ELF-1 (cell line): ENCODE measurements around the gene EFNB2.
A peak's percentile ranks its signal among the peaks of the same experiment; 100 is the strongest.

Experiments used
- DNase-seq: peaks from one replicate; pipeline ENCODE4 v3.0.0-alpha.2; 2016; ENCODE audit warnings: low read depth, low spot score

The EFNB2 gene

GRCh38 chr13:106550570-106551135 is 15.2 kb upstream of the EFNB2 start:
- DNase-seq = no peak

DNA sequence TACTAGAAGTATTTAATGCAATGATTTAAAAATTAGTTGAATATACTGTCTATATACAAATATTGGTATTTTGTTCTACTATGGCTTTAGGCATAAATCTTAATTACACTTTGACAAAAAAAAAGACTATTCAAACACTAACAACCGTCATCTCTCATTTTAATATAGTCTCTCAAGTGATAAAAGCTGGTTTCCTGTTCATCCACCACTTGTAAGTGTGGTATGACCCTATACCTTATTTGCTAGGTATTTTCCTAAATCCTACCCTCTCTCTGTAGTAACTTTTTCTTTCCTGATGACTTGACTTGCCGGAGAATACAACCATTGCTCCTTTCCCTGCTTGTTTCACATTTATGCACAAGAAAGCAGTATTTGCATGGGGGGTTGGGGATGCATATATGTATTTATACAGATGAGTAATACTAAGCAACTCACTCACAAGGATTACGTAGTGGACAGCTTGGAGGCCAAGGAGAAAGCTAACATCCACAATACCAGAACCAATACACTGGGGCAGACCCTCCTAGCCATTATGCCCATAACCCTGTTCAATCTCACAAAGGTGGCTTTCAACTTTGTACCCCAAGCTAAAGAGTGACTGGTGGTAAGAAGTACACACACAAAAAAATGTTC is 12.7 kb upstream of the EFNB2 start:
- DNase-seq = no peak

DNA sequence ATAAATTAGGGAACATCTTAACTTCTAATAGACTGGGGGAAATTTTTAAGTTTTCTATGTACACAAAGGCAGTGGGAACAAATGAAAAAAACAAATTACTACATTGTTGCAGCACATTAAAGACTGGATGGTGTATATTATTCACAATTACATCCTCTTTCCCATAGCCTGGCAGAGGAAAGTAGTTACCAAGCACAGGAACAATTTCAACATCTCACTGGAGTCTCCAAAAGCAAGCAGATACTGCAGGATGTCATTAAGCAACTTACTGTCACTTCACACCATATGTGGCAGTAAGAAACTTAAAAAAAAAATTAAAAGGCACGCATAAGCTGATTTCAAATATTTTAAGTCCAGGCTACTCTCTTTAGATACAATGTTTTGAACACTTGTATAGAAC is 6.4 kb upstream of the EFNB2 start:
- DNase-seq = no peak

- no peak for DNase-seq
These were observed 5.2 kb upstream of the EFNB2 start for GRCh38 chr13:106540613-106541012.

DNA sequence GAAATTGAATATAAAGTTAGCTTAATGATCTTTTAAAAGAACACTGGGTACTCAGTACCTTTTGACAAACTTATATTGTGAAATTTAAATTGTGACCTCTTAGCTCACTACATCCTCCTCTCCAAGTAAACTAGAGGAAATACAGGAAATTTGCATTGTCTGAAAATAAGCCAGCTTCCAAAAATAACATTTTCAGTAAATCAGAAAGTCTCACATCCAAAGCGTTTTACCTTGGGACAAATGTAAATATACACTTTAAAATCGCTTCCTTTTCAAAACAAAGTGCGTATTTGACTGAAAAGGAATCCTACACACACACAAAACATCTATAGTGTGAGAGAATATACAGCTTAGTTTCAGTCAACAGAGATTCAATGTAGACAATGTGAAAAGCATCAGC is 2.1 kb upstream of the EFNB2 start:
- no peak for DNase-seq

DNA sequence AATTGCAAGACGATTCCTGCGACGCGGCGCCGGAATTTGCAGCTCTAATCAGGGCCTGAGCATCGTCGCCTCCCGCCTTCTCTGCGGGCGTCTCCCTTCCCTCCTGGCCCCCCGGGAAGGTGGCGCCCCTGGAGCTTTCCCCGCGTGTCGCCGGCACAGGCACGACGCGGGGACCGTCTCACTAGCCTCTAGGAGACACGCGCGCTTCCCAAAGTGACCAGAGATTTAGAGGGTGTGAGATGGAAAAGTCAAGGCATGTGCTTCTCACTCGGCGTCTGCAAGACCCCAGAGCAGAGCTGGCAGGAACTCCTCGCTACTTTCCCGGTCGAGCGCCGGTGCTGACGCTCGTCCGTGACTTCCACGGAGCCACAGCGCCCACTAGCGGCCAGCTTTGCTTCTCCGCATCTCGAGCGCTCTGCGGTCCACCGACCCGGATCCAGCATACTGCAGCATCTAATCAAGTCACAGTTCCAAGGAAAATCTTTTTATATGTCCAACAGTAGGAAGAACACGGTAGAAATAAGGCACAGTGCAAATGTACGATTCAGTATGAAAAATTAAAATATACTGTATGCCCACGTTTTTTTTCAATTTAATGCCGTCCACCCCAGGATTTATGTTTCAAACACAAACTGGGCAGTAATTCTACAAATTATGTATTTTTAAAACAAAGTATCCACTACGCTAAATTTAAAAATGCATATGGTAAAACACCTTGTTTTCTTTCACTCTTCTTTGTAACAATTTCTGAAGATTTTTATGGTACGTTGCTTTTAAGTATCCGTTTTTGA is 977 bp upstream of the EFNB2 start:
- DNase-seq = peak; percentile 95

DNA sequence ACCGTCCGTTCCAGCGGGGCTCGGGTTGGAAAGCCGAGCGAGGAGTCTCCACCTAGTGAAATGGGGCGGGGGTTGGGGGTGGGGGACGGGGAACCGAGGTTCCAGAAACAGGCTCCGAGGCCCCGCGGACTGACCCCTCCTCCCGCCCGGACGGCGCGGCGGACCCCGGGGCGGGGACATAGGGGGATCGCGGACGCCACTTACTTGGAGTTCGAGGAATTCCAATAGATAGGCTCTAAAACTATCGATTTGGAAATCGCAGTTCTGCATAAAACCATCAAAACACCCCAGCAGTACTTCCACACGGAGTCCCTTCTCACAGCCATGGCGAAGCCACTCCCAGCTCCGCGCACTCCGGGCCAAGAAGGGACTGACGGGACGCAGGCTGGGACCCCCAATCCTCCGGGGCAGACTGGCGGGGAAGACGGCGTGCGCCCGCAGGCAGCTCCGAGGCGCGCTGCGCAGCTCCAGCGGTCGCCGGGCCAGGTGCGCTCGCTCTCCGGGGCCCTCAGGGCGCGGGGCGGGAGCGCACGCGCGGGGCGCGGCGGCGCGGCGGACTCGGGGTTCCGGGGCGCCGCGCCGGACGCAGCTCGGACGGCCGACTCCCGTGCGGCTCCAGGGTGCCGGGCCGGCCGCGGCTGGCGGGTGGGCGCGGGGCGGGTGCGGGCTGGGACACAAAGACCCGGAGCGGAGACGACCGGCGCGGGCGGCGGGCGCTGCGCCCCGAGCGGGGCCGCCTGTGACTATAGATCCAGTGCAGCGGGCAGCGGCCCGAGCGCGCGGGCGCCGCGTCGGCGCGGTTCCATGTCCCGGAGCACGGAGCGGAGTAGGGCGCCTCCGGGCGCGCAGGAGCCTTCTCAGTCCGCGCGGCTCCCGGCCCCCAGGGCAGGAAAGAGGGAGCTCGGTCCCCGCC is 567 bp downstream of the EFNB2 start:
- peak; percentile 40 for DNase-seq

GRCh38 chr13:106533943-106534638 is 1.4 kb downstream of the EFNB2 start:
- DNase-seq = peak; percentile 65

DNA sequence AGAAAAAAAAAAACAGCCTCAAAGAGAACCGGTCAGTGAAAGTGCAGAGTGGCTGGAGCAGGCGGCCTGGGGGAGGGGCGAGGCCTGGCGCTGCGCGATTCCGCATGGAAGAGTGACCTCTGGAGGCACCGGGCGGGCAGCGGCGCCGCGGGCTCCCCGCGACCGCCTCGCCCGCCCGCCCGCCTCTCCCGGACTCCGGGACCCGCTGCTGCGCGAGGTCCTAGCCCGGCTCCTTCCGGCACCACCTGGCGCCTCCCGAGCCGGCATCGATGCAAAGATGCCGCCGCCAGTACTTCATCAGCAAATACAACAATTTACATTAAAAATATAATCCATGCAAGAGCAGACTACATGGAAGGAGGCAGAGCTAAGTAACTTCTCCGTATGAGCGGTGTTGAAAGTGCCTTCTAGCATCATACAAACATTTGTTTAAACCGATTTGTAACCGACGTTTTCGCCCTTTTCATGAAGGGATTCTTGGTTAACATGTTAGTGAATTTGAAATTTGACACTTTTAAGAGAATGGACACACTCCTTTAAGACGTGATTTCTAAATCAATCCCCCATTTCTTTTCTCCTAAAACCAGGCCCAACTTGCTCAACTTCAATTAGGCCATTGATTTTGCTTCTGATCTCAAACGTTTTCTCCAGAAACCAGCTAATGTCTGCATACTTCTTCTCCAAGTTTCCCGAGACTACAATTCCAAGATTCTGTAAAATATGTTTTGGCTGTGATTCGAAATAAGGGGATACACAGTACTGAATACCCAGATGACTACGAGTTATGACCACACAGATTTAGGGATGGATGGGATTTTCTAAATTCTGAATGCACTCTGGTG is 2.1 kb downstream of the EFNB2 start:
- peak; percentile 88 for DNase-seq

- DNase-seq = peak; percentile 69
These were observed 3.1 kb downstream of the EFNB2 start for GRCh38 chr13:106532111-106532929.

- DNase-seq = peak; percentile 36
These were observed 4.4 kb downstream of the EFNB2 start for GRCh38 chr13:106530980-106531481.

GRCh38 chr13:106530171-106530851 is 5.2 kb downstream of the EFNB2 start:
- DNase-seq = peak; percentile 46

- peak; percentile 64 for DNase-seq
These were observed 5.9 kb downstream of the EFNB2 start for GRCh38 chr13:106529415-106530170.

GRCh38 chr13:106528718-106529414 is 6.6 kb downstream of the EFNB2 start:
- peak; percentile 78 for DNase-seq

GRCh38 chr13:106527826-106528225 is 7.6 kb downstream of the EFNB2 start:
- no peak for DNase-seq

DNA sequence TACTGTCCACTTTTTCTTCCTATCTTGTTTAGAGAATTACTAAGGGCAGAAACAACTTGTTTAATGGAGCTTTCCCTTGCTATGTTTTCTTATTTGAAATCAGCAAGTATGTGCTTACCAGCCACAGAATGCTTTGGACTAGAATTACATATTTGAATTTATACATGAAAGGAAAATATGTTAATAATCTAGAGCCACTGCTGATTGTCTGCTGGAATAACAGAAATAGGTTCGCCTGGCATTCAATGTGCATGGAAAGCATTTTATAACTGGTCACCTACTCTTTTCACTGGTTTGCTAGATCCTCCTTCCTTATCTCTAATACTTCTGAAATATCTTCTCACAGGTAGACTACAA is 8.0 kb downstream of the EFNB2 start:
- no peak for DNase-seq

GRCh38 chr13:106526738-106527444 is 8.6 kb downstream of the EFNB2 start:
- peak; percentile 55 for DNase-seq
